GM19467 (cell line): ENCODE results near the gene POFUT1.
"Not testable (repeated sequence)": the region's sequence is repeated elsewhere in the genome, so short reads cannot be mapped to it uniquely, and the experiment has no call there.

Experiments used
- ATAC-seq: cut with Tn5 transposase; IDR thresholded peaks from one replicate; pipeline ENCODE4 v1.9.1; 2021; ENCODE audit warnings: mild to moderate bottlenecking, moderate library complexity; ENCODE audit not compliant: unreplicated experiment

Gene POFUT1

DNA sequence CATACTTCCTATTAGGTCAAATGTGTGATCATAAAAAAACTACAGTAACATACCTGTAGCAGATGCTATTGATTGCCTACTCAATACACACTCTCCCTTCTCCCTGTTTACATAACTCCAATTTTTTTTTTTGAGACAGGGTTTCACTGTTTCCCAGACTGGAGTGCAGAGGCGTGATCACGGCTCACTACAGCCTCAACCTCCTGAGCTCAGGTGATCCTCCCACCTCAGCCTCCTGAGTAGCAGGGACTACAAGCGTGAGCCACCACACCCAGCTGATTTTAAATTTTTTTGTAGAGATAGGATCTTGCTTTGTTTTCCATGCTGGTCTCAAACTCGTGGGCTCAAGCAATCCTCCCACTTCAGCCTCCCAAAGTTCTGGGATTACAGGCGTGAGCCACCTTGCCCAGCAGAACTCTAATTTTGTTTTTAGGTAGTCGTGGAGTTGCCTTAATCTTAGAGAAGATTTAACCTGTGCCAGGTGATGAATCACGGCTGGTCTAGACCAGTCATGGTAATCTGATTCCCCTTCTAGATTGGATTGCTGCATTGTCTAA lies 55.8 kb downstream of the POFUT1 start:
- no peak for ATAC-seq

DNA sequence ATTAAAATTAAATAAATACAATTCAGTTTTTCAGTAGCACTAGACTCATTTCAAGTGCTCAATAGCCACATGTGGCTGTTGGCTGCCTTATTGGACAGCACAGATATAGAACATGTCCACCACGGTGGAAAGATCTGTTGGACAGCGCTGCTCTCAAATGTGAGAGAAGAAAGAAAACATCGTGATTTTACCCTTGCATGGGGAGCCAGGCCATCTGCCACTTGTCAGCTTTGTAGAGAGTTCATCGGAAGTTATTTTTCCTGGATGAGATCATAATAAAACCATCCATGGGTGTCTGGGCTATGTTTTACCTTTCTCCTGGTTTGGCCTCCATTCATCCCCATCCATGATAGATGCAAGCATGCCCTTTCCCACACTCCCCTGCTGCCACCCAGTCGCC lies 63.9 kb downstream of the POFUT1 start:
- no peak for ATAC-seq

DNA sequence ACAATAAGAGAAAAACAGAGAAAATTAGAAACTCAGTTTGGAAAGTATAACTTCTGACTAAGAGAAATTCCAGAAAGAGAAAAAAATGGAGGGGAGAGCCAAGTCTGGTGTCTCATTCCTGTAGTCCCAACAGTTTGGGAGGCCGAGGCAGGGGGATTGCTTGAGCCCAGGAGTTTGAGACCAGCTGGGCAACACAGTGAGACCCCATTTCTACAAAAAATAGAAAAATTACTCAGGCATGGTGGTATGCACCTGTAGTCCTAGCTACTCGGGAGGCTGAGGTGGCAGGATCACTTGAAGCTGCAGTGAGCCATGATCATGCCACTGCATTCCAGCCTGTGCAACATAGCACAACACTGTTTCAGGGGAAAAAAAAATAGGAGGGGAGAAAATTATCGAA lies 66.7 kb downstream of the POFUT1 start:
- ATAC-seq = no peak

DNA sequence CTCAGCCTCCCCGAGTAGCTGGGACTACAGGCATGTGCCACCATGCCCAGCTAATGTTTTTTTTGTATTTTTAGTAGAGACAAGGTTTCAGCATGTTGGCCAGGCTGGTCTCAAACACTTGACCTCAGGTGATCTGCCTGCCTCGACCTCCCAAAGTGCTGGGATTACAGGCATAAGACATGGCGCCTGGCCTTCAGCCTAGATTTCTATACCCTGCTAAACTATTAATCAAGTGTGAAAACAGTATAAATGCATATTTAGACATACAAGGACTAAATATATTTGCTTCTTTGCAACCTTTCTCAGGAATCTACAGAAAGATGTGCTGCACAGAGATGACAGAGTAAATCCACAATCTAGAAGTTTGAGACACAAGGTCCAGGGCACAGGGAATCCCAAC lies 67.5 kb downstream of the POFUT1 start:
- not testable (repeated sequence) for ATAC-seq

DNA sequence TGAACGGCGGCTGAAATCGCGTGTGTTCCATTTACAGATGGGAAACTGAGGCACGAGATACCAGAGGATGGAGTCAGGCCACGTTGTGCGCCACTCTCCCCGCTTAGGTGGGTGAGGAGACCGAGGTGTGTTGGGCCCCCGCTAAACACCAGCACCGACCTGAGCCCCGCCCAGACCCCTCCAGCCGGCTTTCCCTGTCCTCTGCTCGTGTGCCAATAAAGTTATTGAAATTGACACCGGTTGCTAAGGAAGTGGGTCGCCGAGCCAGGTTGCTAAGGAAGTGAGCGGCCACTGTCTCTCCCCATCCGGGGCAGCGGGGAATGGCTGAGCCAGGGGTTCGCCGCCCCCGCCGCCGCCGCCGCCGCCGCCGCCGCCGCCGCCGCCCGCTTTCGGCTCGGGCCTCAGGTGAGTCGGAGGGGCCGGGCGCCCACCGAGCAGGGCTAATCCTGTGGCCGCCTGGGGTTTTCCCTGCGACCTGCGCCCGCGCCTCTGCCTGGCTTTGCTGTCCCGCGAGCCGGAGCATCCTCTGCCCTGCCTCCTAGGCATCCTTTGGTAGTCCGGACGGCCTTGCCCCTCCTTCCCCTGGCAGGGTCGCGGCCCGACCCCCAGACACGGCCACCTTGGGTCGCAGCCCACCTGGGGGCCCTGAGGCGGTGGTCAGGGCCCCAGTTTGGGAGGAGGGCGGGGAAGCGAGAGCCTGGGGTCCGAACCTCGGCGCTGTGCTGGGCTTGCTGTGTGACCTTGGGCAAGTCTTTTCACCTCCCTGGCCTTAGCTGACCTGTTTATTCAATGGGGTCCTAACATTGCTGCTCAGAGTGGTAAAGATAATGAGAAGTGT lies 69.9 kb downstream of the POFUT1 start, which contains the start of gene KIF3B:
Gene KIF3B, plus strand, starts transcription at position 291 of the 838 bp plus-strand sequence. CDS start 32,127 bp downstream, outside the sequence.
- ATAC-seq = peak; percentile 63

DNA sequence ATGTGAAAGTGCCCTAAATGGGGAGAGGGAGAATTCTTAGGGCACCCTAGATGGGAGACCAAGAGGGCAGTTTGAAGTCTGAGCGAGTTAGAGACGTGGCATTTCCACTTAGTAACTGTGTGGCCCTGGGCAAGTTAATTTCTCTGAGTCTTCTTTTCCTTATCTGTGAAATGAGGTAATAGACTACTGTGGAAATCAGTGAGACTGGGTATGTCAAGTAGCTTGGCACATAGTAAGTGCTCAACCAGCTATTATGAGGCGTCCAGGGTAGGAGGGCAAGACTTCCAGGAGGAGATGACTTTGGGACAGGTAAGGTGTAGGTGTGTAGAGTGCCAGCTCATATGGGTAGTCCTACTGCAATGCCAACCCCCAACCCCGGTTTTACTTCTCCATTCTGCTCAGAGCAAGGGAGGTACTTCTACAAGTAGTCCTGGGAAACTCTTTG lies 70.5 kb downstream of the POFUT1 start:
- peak; percentile 47 for ATAC-seq

DNA sequence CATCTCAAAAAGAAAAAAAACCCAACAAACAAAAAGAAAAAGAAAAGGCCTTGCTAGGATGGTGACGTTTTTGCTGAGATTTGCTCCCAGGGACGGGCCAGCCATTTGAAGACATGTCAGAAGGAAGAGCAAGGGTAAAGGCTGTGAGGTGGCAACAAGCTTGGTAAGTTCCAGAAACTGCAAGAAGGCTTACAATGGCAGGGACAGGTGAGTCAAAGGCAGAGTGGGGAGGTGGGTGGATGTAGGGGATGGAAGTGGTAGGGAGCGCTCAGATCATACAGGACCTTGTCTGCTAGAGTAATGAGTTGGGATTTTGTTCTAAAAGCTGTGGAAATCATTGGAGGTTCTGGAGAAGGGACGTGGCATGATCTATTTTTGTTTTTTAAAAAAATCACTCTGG lies 74.0 kb downstream of the POFUT1 start:
- no peak for ATAC-seq

DNA sequence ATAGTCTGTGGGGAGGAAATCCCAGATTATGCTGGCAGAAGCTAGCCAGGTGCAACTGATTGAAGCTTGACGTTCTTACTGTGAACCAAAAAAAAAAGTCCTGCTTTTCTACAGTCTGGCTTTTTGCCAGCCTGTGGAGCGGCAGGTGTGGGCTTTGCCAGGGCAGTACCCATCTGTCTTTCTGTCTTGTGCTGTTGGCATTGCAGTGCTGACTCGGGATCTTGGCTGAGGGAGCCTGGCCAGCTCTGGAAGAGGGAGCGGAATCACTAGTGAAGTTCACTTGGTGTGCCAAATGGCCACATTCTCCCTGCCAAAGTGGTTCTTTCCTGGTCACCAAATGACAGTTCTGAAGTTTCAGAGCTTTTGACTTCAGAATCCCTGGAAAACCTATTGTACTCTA lies 74.8 kb downstream of the POFUT1 start:
- no peak for ATAC-seq

DNA sequence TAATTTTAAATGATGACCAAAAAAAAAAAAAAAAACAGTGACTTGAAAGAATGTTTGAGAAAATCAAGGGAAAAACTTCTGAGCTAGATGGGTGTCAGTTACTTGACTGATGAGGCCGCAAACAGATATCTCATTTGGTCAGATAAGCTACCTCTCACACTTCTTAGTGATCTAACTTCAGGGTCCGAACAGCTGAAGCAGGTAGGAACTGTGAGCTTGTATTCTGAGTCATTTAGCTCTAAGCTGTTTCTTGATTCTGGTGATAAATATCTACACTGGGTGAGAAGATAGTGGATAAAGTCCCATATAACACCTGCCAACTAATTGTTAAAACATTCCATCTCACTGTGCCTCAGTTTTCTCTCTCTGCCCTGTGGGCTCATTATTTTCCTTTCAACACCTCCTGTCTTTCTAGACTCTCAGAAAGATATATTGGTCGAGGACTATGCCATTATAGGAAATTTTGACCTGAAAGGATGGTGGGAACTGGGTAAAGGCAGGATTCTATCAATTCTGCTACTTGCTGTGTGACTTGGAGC lies 77.5 kb downstream of the POFUT1 start:
- no peak for ATAC-seq

DNA sequence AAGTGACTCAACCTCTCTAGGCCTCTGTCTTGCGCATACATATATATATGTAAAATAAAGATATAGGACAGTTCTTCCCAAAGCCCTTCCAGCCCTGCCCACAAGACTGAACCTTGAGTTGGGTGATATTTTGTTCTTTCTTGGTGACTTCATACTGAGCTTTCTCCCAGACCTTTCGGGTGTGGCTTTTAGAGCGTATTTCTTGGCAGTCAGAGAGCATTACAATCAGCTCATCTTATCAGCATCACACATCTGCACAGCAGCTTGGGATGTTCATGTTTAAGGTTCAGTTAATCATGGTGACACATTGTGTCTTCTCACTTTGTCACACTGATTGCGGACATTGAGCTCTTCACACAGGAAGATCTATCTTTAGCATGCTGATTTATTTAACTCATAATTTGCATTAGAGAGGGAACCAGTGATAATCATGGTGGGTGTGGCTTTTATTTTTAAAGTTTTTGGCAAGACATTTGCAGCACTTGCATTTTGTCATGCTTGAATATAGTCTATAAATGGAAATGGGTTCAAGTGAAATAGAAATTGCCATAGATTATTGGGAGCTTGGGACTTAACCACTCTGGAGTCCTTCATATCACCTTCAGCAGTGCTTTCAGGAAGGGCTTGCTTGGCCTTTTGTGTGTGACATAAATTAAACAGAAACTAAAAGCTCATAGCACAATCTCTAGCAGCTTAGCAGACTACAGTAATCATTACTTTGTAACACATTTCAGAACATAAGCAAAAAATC lies 78.1 kb downstream of the POFUT1 start:
- ATAC-seq = no peak

DNA sequence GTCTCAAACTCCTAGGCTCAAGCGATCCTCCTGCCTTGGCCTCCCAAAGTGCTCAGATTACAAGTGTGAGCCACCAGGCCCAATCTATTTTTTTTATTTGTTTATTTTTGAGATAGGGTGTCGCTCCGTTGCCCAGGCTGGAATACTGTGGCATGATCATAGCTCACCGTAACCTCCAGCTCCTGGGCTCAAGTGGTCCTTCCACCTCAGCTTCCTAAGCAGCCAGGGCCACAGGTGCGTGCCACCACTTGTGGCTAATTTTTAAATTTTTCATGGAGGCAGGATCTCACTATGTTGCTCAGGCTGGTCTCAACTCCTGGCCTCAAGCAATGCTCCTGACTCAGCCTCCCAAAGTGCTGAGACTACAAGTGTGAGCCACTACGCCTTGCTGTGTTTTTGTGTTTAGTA lies 79.6 kb downstream of the POFUT1 start:
- ATAC-seq = no peak
